ENCODE measurements around the gene KIF1A.
"Not testable (repeated sequence)": the region's sequence is repeated elsewhere in the genome, so short reads cannot be mapped to it uniquely, and the experiment has no call there.

KIF1A gene

GRCh38 chr2:240847817-240848216 lies 27.8 kb upstream of the KIF1A start:
- DNase-seq, result no peak

GRCh38 chr2:240846873-240847595 lies 27.0 kb upstream of the KIF1A start:
- DNase-seq, result no peak

- not testable (repeated sequence) for DNase-seq
These were observed 26.3 kb upstream of the KIF1A start for GRCh38 chr2:240846309-240846708.

- DNase-seq, result no peak
These were observed 20.5 kb upstream of the KIF1A start for GRCh38 chr2:240840435-240841060.

GRCh38 chr2:240839152-240840143 lies 19.4 kb upstream of the KIF1A start:
- DNase-seq, result no peak

- no peak for DNase-seq
These were observed 17.6 kb upstream of the KIF1A start for GRCh38 chr2:240837621-240838020.

GRCh38 chr2:240836781-240837467 lies 16.9 kb upstream of the KIF1A start:
- DNase-seq, result no peak

GRCh38 chr2:240835528-240835927 lies 15.5 kb upstream of the KIF1A start:
- DNase-seq, result no peak

GRCh38 chr2:240834377-240834975 lies 14.5 kb upstream of the KIF1A start:
- no peak for DNase-seq

- no peak for DNase-seq
These were observed 13.8 kb upstream of the KIF1A start for GRCh38 chr2:240833724-240834285.

GRCh38 chr2:240832921-240833494 lies 13.0 kb upstream of the KIF1A start:
- DNase-seq, result no peak

GRCh38 chr2:240832205-240832727 lies 12.2 kb upstream of the KIF1A start:
- DNase-seq, result peak; percentile 27

- no peak for DNase-seq
These were observed 11.7 kb upstream of the KIF1A start for GRCh38 chr2:240831594-240832204.

- no peak for DNase-seq
These were observed 5.5 kb upstream of the KIF1A start for GRCh38 chr2:240825476-240825875.

- DNase-seq, result no peak
These were observed 3.7 kb upstream of the KIF1A start for GRCh38 chr2:240823449-240824336.

- no peak for DNase-seq
These were observed 2.3 kb upstream of the KIF1A start for GRCh38 chr2:240822280-240822847.

GRCh38 chr2:240821429-240821778 lies 1.4 kb upstream of the KIF1A start:
- no peak for DNase-seq

- DNase-seq, result no peak
These were observed 799 bp upstream of the KIF1A start for GRCh38 chr2:240820607-240821428.
